Measurements from ENCODE around the gene TSPAN8.
A peak's percentile ranks its signal among the peaks of the same experiment; 100 is the strongest.
"Not testable (repeated sequence)": the region's sequence is repeated elsewhere in the genome, so short reads cannot be mapped to it uniquely, and the experiment has no call there.

TSPAN8 gene

GRCh38 chr12:71124835-71125460 lies 32.9 kb downstream of the TSPAN8 start:
- no peak for DNase-seq

DNA sequence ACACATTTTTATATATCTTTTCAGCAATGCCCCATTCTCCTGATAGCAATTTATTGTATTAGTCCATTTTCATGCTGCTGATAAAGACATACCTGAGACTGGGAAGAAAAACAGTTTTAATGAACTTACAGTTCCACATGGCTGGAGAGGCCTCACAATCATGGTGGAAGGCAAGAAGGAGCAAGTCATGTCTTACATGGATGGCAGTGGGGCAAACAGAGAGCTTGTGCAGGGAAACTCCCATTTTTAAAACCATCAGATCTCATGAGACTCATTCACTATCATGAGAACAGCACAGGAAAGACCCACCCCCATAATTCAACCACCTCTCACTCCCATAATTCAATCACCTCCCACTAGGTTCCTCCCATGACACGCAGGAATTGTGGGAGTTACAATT lies 44.7 kb downstream of the TSPAN8 start:
- not testable (repeated sequence) for DNase-seq

DNA sequence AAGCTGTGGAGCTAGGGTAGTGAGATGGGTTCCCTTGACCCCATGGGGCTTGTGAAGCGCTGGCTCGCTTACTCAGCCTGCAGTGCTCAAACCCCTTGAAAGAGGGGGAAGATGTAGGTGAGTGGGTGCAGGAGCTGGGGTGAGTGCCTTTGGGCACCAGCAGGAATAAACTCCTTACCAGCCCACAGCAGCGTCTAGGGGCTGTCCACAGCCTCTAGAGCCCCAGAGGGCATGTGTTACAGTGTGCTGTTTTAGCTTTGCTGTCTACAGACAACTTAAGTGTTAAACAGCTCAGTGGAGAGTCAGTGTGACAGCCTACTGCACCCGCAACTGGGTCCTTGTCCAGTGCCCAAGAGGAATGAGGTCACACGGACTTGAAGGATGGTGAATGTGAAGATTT lies 48.0 kb downstream of the TSPAN8 start:
- DNase-seq = no peak

- DNase-seq = no peak
Measured at GRCh38 chr12:71108355-71108754, 49.4 kb downstream of the TSPAN8 start.

GRCh38 chr12:71107936-71108335 lies 49.9 kb downstream of the TSPAN8 start:
- no peak for DNase-seq

GRCh38 chr12:71105956-71106355 lies 51.8 kb downstream of the TSPAN8 start:
- no peak for DNase-seq

- DNase-seq = no peak
Measured at GRCh38 chr12:71092290-71092689, 65.5 kb downstream of the TSPAN8 start.

DNA sequence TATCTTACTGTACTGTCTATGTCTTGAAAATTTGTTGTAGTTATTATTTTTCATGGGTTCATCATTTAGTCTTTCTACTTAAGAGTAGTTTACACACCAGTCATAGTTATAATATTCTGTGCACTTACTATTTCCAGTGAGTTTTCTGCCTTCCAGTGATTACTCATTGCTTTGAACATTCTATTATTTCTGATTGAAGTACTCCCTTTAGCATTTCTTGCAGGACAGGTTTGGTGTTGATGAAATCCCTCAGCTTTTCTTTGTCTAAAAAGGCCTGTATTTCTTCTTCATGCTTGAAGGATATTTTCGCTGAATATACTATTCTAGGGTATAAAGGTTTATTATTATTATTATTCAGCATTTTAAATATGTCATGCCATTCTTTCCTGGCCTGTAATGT lies 66.8 kb downstream of the TSPAN8 start:
- no peak for DNase-seq

DNA sequence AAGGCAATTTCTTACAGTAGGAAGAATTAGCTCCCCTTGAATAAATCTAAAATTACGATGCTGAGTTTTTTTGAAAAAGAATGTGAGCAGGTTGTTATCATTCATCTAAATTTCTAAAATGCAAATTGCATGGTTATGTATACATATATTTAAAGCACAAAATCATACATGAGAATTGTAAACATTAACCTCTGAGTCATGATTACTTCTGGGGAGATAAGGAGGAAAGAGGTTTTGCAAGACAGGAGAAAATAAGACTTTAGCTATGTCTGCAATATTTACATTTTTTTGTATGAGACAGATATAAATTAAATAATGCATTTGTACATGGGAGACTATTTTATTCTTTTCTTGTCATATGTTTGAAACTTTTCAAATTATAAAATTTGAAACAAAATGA lies 72.2 kb downstream of the TSPAN8 start:
- peak; percentile 47 for DNase-seq

- DNase-seq = no peak
Measured at GRCh38 chr12:71075743-71076142, 82.1 kb downstream of the TSPAN8 start.
